HTR-8/SVneo (cell line): ENCODE results near the gene SYT12.
"Not testable (repeated sequence)": the region's sequence is repeated elsewhere in the genome, so short reads cannot be mapped to it uniquely, and the experiment has no call there.

Source experiments
- DNase-seq: peaks from one replicate; pipeline ENCODE4 v3.0.0; 2011; ENCODE audit warnings: low spot score, mixed read lengths; ENCODE audit not compliant: insufficient read length
- FAIRE-seq: peaks from 2 replicates; lab custom pipeline; 2011; peaks lifted over from hg19 to GRCh38; lab: Jason Lieb, UNC

SYT12 gene

DNA sequence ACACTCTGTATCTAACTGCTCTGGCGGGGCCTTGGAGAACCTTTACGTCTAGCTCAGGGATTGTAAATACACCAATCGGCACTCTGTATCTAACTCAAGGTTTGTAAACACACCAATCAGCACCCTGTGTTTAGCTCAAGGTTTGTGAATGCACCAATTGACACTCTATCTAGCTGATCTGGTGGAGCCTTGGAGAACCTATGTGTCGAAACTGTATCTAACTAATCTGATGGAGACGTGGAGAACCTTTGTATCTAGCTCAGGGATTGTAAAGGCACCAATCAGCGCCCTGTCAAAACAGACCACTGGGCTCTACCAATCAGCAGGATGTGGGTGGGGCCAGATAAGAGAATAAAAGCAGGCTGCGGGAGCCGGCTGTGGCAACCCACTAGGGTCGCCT, 33.6 kb upstream of the SYT12 start:
- not testable (repeated sequence) for FAIRE-seq, DNase-seq

DNA sequence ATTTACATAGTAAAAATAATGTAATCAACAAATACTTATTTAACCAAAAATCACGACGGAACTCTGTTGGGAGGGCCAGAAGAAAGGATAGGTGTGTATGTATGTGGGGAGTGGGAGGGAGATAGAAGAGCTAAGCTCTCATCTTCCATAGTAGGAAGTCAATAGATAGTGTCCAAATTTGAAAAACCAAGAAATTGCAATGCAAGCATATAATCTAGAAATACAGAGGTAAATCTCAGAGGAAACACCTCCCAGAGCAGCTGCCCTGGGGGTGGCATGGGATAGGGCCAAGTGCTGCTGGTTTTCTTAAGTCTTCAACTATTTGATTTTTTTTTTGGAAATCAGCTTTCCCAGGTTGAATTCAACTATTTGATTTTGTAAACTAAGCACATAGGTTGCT, 30.9 kb upstream of the SYT12 start:
- no peak for FAIRE-seq
- no peak for DNase-seq

DNA sequence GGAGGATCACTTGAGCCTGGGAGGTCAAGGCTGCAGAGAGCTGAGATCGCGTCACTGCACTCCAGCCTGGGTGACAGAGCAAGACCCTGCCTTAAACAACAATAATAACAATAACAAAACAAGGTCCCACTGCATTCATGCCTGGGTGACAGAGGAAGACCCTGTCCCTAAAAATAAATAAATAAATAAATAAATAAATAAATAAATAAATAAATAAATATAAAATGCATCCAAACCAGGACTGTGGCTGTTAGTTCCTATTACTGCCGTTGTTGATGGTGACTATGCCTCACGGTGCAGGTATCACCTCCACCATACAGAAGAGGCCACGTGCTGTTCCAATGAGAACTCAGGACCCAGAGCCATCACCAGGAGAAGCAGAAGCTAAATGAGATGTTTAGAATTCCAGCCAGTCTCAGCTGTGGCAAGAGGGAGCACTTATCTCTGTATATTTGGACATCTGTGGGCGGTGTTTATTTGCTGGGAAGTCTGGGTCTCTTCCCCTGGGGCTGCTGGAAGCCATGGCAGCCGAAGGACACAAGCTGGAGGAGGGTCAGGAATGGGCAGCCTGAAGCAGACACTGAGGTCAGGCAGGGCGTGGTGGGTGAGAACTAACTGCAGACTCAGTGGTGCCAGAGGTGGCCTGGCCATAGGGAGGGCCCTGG, 26.2 kb upstream of the SYT12 start:
- no peak for FAIRE-seq
- no peak for DNase-seq

DNA sequence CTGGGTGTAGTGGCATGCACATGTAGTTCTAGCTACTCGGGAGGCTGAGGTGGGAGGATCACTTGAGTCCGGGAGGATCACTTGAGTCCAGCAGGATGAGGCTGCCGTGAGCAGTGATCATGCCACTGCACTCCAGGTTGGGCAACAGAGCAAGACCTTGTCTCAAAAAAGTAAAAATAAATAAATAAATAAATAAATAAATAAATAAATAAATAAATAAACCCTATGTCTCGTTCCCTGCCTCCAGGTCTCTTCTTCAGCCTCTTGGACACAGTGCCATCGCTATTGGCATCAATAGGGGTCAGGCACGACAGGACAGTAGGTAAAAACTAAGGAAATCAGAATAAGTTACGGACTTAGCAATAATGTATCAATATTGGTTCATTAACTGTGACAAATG, 23.4 kb upstream of the SYT12 start:
- no peak for DNase-seq
- no peak for FAIRE-seq

DNA sequence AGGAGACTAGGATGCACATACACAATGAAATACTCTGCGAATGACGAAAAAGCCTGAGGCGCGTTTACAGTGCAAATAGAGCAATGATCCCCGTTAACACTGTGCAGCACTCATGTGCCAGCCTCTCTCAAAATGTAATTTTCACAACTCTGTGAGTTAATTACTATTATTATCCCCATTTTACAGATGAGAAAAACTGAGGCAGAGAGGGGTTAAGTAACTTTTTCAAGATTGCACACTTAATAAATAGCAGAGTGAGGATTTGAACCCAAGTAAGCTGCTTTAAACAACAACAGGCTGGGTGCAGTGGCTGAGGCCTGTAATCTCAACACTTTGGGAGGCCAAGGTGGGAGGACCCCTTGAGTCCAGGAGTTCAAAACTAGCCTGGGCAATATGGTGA, 21.6 kb upstream of the SYT12 start:
- DNase-seq (no peak), FAIRE-seq (no peak)

DNA sequence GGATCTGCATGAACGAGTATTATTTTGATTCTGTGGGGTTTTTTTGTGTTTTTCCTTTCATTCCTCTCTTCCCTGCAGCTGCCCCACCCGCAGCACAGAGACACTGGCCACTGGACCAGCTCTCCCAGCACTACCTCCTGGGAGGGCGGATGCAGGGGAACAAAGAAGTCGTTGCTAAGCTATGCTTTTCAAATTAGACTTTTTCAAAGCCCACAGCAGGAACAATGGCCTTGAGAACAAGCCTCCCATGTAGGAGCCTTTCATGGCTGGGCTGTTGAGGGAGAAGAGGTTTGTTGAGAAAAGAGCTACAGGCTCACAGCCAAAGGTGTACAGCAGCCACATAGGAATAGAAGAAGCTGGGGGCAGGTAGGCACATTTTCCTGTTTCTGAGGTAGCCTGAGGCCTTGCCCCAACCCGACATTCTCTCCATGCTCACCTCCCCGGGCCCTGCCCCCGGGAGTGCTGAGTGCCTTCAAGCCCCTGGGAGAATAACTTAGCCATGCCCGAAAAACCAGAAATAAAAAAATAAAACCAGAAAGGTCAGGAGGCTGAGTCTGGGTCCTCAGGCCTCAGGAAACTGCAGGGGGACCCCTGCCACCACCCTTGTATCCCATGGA, 20.5 kb upstream of the SYT12 start:
- no peak for DNase-seq
- no peak for FAIRE-seq

DNA sequence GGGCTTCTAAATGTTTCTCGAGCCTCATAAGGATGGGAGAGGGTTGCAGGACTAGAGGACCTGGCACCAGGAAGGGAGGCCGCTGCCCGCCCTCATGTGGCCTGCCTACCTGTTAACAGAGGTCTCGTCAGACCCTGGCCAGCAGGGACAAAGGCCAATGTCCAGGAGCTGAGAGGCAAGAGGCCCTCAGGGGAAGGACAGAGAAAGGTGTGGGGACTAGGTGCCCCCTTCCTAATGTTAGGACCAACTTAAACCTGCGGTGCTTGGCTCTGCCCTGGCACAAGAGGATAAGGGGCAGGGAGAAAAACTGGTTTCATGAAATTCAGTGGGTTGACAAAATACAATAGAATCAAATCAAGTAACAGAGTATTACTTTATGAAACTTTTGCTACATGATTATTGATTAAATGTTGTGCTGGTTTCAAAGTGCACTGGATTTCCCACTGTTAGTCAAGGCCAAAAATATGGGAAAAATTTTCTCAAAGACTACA, 20.0 kb upstream of the SYT12 start:
- no peak for DNase-seq
- no peak for FAIRE-seq

DNA sequence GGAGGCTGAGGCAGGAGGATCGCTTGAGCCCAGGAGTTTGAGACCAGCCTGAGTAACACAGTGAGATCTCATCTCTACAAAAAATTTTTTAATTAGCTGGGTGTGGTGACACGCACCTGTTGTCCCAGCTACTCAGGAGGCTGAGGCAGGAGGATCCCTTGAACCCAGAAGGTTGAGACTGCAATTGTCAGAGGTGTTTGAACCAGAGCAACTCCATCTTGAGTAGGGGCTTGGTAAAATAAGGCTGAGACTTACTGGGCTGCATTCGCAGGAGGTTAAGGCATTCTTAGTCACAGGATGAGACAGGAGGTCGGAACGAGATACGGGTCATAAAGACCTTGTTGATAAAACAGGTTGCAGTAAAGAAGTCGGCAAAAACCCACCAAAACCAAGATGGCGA, 17.7 kb upstream of the SYT12 start:
- DNase-seq, FAIRE-seq: not testable (repeated sequence)

DNA sequence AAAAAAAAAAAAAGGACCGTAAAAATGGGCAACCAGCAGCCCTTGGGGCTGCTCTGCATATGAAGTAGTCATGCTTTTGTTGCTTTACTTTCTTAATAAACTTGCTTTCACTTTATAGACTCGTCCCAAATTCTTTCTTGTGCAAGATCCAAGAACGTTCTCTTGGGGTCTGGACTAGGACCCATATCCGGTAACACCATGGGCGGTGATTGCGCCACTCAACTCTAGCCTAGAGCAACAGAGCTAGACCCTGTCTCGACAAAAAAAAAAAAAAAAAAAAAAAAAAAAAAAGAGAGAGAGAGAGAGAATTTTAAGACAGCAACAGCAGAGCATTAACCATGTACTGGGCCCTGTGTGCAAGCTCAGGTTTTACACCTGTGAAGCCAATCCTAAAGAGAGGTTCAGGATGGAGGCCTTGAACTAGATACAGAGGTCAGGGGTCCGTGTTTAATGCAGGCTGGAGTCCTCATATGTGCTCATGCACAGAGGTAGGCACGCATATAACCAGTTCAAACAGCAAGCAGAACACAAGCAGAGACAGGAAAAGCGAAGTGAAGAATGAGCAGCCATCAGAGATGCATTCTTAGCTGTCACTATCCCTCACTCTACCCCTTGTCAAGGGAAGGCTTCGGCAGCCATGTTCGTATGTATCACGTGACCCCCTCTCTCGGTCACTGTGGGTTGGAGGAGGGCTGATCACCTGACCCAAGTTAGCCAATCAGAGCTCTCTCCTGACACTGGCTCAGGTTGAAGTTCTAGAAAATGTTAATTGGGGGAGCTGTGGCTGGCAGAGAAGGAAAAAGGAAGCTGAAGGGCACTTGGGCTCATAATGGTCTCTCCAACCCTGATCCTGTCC, 16.7 kb upstream of the SYT12 start:
- FAIRE-seq (no peak), DNase-seq (peak; percentile 61)

DNA sequence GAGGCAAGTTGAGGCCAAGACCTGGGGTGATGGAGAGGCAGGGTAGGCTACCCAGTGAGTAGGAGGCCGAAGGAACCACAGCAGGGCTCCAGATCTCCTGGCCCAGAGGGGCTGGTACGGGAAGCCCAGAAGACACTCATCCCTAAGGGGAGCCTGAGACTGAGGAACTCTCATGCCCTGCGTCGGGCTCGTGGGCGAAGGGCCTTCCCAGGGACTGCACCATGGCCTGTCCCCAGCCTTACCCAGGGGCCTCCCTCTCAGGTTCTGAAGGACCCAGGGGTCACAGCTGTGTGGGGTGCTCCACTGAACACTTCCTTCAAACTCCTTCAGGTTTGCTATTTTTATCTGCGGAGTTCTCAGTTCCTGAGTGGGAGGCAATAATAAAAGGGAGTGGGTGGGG, 15.8 kb upstream of the SYT12 start:
- FAIRE-seq (no peak), DNase-seq (no peak)

DNA sequence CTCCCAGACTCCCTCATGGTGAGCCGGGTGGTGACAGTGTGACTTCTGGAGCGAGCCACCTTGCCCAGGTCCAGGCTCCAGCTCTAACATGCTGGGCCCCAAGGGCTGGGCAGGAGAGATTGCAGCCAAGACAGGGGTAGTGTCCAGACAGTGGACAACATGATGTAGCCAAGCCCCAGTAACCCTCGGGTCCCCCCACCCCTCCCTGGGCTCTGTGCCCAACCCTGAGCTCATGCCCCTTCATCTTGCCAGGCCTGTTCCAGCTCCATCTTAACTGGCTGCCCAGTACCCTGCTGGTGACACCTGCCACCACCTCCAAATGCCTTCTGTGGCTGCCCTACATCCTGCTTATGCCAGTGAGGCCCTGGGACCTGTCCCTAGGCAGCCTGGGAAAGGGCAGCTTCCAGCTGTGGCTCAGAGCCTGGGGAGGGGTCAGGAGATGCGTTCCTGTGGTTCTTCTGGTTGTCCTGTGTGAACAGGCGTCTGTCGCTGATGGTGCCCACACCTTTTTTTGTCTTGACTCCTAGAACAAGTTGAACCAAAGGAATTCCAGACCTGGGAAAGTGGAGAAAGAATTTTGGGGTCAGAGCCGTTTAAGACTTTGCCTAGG, 12.5 kb upstream of the SYT12 start:
- no peak for FAIRE-seq
- no peak for DNase-seq

DNA sequence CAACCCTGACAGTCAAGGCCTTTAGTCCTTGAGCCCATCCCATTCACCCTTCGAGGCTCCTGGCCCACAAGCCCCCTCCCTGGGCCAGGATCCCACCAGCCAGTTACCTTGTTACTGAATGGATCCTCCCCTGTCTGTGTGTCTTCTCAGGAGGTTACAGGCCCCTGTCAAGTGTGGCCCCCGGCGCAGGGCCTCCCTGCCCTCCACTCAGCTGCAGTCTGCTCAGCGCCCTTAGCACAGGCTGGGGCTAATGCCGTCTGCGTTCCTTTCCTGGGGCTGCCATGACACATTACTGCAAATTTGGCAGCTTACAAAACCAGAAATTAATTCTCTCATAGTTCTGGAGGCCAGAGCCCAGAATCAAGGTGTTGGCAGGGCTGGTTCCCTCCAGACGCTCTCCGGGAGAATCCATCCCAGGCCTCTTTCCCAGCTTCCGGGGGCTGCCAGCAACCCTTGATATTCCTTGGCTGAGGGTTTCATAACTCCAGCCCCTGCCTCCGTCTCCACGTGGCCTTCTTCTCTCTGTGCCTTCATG, 9.4 kb upstream of the SYT12 start:
- DNase-seq (no peak), FAIRE-seq (no peak)

DNA sequence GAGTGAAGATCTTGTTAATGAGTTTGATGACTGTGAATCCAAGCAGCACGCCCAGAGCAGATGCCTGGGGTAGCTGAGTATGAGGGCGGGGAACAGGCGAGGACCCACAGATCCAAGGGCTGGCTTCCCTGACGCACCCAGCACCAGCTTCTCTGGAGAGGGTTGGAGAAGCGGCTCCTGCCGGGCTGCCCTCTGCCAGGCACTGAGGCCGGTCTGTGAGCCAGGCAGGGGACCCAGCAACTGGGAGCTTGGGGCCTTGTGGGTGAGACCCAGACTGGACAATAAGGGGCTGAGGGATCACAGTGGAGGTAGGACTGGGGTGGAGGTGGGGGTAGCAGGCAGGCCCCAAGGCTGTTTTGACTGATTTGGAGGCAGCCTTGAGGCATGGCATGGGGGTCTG, 8.6 kb upstream of the SYT12 start:
- no peak for FAIRE-seq

DNA sequence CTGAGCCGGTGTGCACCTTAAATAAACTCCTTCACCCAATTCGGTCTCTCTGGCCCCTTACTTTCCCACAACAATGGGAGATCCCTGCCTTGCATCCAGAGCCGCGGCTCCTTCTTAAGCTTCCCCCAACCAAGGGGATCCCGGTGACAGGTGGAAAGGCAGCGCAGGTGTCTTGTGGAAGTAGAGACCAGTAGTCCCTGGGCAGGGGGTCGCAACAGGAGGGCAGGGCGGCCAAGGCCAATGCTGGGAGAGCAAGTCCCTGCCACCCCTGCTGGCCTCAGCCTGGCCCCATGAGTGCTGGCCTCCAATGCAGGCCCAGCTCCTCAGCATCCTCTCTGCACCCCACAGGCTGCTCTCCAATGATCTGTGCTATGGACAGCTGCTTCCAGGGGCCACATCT, 7.9 kb upstream of the SYT12 start:
- FAIRE-seq = no peak

More for the DNA sequence above, 8.6 kb upstream of the SYT12 start:
- no peak for DNase-seq

DNA sequence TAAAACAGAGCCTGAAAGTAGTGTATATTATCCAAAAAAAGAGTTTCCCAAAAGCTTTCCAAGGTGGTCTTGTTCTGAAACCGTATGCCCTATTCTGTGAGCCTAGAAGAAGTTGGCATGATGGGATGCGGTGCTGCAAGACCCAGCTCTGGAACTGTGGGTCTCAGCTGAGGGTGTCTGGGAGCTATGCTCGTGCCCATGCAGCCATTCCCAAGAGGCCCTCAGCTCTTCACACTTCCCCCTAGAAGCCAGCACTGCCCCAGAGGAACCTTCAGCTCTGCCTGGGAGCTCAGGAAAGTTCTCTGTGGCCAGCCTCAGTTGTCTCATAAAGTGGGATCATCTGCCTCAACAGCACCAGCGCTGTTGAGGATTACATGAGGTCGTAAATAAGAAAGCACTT, 6.4 kb upstream of the SYT12 start:
- FAIRE-seq = no peak

More for the DNA sequence above, 7.9 kb upstream of the SYT12 start:
- no peak for DNase-seq

DNA sequence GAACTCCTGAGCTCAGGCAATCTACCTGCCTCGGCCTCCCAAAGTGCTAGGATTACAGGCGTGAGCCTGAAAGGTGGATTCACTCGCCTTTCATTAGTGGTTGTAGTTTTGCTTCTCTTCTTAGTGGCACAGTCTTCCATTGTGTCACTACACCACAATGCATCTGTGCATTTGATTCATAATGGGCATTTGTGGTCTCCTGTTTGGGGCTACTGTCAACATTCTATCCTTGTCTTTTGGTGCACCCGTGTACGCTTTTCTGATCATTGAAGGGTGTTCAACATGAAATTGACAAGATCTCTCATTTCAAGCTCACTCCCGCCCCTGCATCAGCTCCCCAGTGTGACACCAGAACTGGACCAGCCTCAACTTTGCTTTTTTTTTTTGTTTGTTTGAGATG, 2.0 kb upstream of the SYT12 start:
- FAIRE-seq = no peak
- no peak for DNase-seq

More for the DNA sequence above, 6.4 kb upstream of the SYT12 start:
- DNase-seq = no peak

DNA sequence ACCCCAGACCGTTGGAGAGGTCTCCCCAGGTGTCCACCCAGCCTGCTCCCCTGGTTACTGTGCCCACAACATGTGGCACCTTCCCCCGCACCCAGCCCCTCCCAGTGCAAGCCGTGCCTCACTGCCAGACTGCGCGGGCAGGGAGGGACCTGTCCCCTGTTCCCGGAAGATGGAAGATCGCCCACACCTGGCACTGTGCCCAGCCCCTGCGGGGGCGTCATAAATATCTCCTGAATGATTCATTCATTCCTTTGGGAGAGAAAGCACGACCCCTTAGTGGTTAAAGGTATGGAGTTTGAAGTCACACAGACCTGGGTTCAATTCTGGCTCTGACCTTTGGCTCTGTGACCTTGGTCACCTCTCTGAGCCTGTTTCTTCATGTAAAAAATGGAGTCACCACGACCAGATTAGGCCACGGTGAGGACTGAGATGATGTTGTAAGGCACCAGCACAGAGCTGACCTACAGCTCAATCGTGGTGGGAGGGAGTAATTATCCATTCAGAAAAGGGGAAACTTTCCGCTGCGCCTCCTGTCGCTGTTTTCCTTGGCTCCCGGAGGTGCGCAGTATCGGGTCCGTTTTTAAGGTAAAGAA, 497 bp upstream of the SYT12 start:
- peak; percentile 98 for FAIRE-seq
- peak; percentile 85 for DNase-seq

DNA sequence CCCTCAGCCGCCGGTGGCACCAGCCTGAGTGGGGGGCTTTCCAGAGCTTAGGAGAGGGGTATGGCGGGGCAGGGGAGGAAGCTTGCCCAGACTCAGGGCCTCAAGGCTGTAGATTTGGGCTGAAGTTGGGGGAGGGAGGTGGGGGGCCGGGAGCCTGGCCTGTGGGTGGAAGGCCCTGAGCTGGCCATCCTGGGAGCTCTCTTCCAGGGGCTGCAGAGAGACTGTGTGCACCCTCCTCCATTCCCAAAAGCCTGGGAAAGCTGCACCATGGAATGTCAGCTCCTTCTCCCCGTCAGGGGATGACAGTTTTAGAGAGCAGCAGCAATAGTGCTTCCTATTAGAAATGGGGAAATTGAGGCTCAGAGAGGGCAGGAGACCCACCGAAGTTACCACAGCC, 1.0 kb downstream of the SYT12 start:
- no peak for FAIRE-seq

DNA sequence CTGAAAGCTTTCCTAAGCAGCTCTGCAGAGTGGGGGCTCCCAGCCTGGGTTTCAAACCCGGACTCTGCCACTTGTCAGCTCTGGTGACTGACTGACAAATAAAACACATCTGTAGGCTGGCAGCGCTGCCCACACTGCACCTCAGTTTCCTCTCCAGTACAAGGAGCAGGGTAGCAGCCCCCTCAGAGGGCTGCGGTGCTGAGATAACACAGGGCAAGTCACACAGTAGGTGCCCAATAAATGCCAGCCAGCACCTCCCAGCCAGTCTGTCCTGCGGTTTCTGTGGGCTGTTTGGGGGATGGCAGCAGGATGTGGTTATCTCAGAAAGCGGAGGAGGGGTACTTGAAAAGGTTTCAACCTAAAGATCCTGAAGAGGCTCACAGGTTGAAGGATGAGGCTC, 1.5 kb downstream of the SYT12 start:
- no peak for FAIRE-seq
- DNase-seq = no peak

More for the DNA sequence above, 1.0 kb downstream of the SYT12 start:
- no peak for DNase-seq

DNA sequence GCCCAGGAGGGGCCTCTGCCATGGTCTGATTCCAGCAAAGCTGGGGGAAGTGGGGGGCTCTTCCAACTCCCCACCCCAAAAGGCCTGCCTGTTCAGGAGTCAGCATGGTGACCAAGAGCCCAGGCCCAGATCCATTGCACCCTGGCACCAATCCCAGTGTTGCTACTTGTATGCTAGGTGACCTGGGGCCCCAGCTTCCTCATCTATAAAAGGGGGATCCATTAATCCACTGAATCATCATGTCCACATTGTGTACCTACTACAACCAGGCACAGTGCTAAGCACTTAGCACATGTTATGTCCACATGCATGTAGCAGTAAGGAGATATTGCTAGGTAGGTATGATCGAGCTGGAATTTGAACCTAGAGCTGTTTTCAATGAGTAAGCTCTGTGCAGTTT, 2.0 kb downstream of the SYT12 start:
- peak; percentile 33 for FAIRE-seq

More for the DNA sequence above, 2.0 kb downstream of the SYT12 start:
- DNase-seq = no peak
